Ovary (tissue), 3 donors: Measurements from ENCODE around the gene TMEM63A.

Source experiments
- EP300 ChIP-seq: sonication (generic); formaldehyde crosslinking; IDR thresholded peaks from one replicate; pipeline ENCODE4 v1.6.1; 2017; ENCODE audit warnings: antibody characterized with exemption
- TF ChIP-seq, protein P1 (sequence below), 3 donors: fragments of 450-650 bp in 2 of 3; fragments of 200-600 bp in 1 of 3; IDR thresholded peaks; one replicate each; pipeline versions ENCODE4 v1.5.1 to v1.8.0; 2016 to 2022; ENCODE audit warnings: antibody characterized with exemption in 3 of 3, mild to moderate bottlenecking in 1 of 3
- donor health status: DM: no; HTN: no; CAD: no.

DNA sequence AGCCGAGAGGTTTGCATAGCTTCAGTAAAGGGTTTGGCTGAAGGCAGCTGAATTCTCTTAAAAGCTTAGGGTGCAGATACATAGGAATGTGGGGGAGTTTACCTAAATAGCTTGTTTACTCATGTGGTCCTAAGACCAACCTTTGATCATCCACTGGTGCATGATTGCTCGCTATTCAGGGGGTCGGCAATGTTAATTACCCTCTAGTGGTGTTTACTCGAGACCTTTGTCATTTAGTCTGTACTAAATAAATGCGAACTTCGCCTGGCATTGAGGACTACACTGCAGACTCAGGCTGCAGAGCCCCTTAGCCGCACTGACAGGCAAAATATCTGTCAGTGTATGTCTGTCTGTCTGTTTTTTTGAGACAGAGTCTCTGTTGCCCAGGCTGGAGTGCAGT lies 31.8 kb downstream of the TMEM63A start:
- no peak for TF ChIP-seq EP300
- TF ChIP-seq, protein P1, sequence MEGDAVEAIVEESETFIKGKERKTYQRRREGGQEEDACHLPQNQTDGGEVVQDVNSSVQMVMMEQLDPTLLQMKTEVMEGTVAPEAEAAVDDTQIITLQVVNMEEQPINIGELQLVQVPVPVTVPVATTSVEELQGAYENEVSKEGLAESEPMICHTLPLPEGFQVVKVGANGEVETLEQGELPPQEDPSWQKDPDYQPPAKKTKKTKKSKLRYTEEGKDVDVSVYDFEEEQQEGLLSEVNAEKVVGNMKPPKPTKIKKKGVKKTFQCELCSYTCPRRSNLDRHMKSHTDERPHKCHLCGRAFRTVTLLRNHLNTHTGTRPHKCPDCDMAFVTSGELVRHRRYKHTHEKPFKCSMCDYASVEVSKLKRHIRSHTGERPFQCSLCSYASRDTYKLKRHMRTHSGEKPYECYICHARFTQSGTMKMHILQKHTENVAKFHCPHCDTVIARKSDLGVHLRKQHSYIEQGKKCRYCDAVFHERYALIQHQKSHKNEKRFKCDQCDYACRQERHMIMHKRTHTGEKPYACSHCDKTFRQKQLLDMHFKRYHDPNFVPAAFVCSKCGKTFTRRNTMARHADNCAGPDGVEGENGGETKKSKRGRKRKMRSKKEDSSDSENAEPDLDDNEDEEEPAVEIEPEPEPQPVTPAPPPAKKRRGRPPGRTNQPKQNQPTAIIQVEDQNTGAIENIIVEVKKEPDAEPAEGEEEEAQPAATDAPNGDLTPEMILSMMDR (IDR thresholded peaks at IDR 0.05) = no peak
